Stimulated activated CD8-positive, alpha-beta memory T cell treated with anti-CD3 and anti-CD28 coated beads, Interleukin-15, amount 100 ng/mL, for 4 hours (primary cell): ENCODE data around the gene SLC5A12.
"Not testable (repeated sequence)": the region's sequence is repeated elsewhere in the genome, so short reads cannot be mapped to it uniquely, and the experiment has no call there.

Experiments
- DNase-seq, 2 donors: peaks; one replicate each; pipeline ENCODE4 v3.0.0-alpha.2; 2020; ENCODE audit warnings: low read depth in 2 of 2

SLC5A12 gene

GRCh38 chr11:26651916-26652315, 69.9 kb downstream of the SLC5A12 start:
- DNase-seq = no peak

GRCh38 chr11:26649884-26650283, 72.0 kb downstream of the SLC5A12 start:
- DNase-seq = no peak

- not testable (repeated sequence) for DNase-seq
Observed at GRCh38 chr11:26643314-26643713, 78.5 kb downstream of the SLC5A12 start.

- no peak for DNase-seq
Observed at GRCh38 chr11:26632691-26633159, 89.1 kb downstream of the SLC5A12 start.

GRCh38 chr11:26626346-26626745, 95.5 kb downstream of the SLC5A12 start:
- no peak for DNase-seq

GRCh38 chr11:26623076-26623659, 98.7 kb downstream of the SLC5A12 start:
- DNase-seq = no peak

GRCh38 chr11:26622181-26622580, 99.7 kb downstream of the SLC5A12 start:
- no peak for DNase-seq

GRCh38 chr11:26621132-26621531, 100.7 kb downstream of the SLC5A12 start:
- DNase-seq = no peak

GRCh38 chr11:26620282-26621045, 101.4 kb downstream of the SLC5A12 start:
- DNase-seq = no peak

- no peak for DNase-seq
Observed at GRCh38 chr11:26618441-26618840, 103.4 kb downstream of the SLC5A12 start.
